Lower leg skin (tissue), 3 donors: ENCODE results near the gene RAB26.

Source experiments
- CTCF ChIP-seq, 3 donors: fragments of 450-650 bp; IDR thresholded peaks; one replicate each; pipeline ENCODE4 v1.5.1; 2016; ENCODE audit warnings: antibody characterized with exemption in 3 of 3, mild to moderate bottlenecking in 3 of 3, moderate library complexity in 2 of 3
- POLR2A ChIP-seq, 2 donors: fragments of 450-650 bp; IDR thresholded peaks; one replicate each; pipeline ENCODE4 v1.6.1; 2016 to 2017; ENCODE audit warnings: antibody characterized with exemption in 2 of 2, mild to moderate bottlenecking in 1 of 2, moderate library complexity in 1 of 2

DNA sequence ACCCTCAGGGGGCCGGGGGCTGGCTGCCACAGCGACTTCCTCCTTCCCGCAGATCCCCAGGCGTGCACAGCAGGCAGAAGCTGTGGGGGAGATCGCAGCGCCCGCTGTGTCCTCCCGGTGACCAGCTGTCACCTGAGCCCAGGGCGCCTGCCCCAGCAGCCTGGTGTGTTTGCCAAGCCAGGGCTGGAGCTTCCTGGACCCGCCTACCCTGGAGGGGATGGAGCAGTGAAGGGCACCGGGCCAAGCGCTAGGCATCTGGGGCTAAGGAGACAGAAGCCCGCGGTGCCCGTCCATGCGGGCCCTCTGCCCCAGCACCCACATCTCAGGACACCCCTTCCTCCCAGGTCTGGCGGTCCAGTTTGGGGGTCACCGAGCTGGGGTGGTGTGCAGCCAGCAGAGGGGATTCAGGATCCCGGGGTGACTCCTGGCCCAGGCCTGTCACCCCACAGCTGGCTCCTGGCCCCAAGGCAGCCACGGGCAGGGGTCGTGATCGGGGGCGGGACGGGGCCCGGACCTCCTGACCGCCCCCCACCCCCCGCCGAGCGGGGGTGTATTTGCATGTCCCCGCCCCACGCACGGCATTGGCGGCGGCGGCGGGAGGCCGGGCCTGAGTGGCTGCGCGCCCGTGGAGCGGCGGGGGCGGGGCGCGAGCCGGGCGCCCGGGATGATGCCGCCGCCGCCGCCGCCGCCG lies at the start of gene RAB26:
- no peak for TF ChIP-seq CTCF (IDR thresholded peaks at IDR 0.05)
- TF ChIP-seq POLR2A (IDR thresholded peaks at IDR 0.05) = no peak
